GM12878 (cell line): ENCODE data around the gene ABHD6.

Experiments used
- NR2C2 ChIP-seq: IDR thresholded peaks from 2 replicates; pipeline ENCODE4 v1.6.1; 2011; ENCODE audit warnings: borderline replicate concordance, low read depth; ENCODE audit not compliant: control insufficient read depth, insufficient read length
- RAD21 ChIP-seq: IDR thresholded peaks from 2 replicates; pipeline ENCODE4 v1.6.1; 2011; ENCODE audit warnings: mild to moderate bottlenecking, low read depth, low read length, moderate library complexity; ENCODE audit not compliant: insufficient read depth
- TCF3 ChIP-seq: IDR thresholded peaks from 2 replicates; pipeline ENCODE4 v1.6.1; 2012; ENCODE audit warnings: low read depth, mild to moderate bottlenecking, low read length, borderline replicate concordance; ENCODE audit not compliant: insufficient read depth
- YY1 ChIP-seq: IDR thresholded peaks from 2 replicates; pipeline ENCODE4 v1.6.1; 2011; ENCODE audit warnings: low read depth, mild to moderate bottlenecking, low read length
- TF ChIP-seq, protein P1 (sequence below), 3 experiments: IDR thresholded peaks in 2 of 3; conservative IDR thresholded peaks in 1 of 3; 2 replicates each; pipeline ENCODE4 v1.5.1; 2011; ENCODE audit warnings: low read depth in 3 of 3, low read length in 3 of 3, mild to moderate bottlenecking in 3 of 3, control low read depth in 2 of 3, moderate library complexity in 2 of 3, inconsistent platforms in 1 of 3, mixed read lengths in 1 of 3; ENCODE audit not compliant: control insufficient read depth in 2 of 3, insufficient read depth in 1 of 3; ENCODE audit errors: extremely low read depth in 1 of 3

GRCh38 chr3:58270485-58270884, 32.9 kb downstream of the ABHD6 start:
- TF ChIP-seq, protein P1, sequence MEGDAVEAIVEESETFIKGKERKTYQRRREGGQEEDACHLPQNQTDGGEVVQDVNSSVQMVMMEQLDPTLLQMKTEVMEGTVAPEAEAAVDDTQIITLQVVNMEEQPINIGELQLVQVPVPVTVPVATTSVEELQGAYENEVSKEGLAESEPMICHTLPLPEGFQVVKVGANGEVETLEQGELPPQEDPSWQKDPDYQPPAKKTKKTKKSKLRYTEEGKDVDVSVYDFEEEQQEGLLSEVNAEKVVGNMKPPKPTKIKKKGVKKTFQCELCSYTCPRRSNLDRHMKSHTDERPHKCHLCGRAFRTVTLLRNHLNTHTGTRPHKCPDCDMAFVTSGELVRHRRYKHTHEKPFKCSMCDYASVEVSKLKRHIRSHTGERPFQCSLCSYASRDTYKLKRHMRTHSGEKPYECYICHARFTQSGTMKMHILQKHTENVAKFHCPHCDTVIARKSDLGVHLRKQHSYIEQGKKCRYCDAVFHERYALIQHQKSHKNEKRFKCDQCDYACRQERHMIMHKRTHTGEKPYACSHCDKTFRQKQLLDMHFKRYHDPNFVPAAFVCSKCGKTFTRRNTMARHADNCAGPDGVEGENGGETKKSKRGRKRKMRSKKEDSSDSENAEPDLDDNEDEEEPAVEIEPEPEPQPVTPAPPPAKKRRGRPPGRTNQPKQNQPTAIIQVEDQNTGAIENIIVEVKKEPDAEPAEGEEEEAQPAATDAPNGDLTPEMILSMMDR (IDR thresholded peaks at IDR 0.05 in 2 of 3, conservative IDR thresholded peaks at IDR 0.05 in 1 of 3; ENCODE audit: control insufficient read depth in 2 of 3, extremely low read depth in 1 of 3, insufficient read depth in 1 of 3, low read depth in 3 of 3, low read length in 3 of 3), result no peak
- TF ChIP-seq RAD21 (no peak), NR2C2 (no peak), TCF3 (no peak), YY1 (no peak)
